Islet precursor cell (in vitro differentiated cells): ENCODE measurements around the gene ABCF2.

Experiments
- DNase-seq: peaks from one replicate; pipeline ENCODE4 v3.0.0-alpha.2; 2018

Gene ABCF2

DNA sequence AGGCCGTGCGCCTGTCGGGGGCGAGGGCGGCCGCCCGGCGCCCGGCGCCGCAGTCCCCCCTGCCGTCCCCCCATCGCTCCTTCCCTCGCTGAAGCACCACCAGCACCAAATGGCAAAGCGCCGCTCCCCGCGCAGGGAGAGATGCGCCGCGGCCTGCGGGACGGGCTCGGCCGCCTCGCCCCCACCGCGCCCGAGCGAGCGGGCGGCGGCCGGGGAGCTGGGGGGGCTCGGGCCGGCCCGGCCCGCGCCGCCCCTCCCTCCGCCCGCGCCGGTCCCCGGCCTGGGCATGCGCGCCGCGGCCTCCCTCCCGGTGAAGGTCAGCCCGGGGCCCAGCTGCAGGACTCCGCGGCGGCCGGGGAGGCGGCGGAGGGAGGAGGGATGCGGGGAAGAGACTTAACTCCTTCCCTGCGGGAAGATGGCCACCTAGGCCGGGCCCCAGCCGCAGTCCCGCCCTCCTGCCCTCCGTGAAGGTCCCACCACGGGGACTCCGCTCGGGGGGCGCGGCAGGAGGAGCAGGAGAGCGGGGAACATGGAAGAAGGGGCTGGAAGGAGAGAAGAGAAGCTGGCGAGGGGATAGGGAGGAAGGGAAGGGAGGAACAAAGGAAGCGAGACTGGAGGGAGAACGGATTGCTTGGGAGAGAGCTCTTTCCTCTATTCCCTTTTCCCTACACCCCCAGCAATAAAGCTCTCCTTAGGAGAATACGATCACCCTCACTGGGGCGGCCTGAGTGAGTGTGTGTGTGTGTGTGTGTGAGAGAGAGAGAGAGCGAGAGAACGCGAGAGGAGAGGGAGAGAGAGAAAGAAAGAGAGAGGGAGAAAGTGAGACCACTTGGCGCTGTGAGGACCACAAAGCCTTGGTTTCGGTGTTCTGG, 24.9 kb upstream of the ABCF2 start:
- DNase-seq: peak; percentile 79

DNA sequence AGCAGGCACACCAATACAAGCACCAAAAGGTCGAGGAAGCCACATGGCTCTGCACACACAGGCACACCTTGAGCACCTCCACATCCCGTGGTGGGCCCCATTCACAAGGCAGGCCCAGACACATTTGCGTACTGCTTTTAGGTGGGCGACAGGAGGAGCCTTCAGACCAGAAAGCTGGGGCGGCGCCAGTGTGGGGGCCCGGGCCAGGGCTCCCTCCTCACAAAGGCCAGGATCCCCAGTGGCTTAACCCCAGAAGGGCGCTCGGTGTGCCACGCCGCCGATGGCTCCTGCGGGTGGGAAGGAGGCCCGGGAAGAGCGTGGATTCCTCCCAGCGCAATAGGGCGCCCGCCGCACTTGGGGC, 24.3 kb upstream of the ABCF2 start:
- no peak for DNase-seq

DNA sequence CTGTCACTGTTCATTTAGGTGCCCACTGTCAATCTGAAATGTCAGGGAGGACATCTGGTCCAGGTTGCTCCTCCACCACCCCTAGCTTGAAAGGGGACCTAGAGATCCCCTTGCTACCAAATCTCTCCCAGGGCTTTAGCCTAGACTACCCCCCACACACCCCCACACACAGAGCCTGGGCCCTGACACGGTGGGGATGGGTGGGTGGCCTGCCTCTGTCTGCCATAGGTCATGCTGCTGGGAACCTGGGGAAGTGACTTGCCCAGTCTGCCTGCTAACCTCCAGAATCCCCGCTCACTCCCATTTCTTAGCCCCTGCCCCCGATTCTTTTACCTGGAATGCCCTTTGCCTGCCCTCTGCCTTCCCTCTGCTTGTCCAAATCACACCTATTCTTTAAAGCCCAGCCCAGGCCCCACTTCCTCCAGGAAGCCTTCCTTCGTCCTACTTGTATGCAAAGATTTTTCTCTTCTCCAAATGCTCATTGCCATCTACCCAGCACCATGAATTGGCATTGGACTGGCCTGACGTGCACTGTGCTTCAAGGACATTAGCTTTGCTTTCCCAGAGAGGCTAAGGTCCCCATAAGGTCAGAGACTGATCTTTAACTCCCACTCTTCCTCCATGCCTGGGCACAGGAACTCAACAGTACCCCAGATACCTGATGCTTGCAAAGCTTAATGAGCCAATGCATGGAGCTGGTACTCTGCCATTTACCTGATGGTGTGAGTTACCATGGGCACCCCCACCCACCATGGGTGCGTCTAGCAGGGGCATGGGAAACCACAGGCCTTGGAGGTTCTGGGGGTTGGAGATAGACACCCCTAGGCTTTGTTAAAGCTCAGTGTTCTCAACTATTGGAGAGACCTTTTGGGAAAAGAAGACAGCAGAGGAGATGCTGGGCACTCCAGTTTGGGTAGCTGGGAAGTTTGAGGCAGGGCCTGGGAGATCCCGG, 23.5 kb upstream of the ABCF2 start:
- DNase-seq: no peak

DNA sequence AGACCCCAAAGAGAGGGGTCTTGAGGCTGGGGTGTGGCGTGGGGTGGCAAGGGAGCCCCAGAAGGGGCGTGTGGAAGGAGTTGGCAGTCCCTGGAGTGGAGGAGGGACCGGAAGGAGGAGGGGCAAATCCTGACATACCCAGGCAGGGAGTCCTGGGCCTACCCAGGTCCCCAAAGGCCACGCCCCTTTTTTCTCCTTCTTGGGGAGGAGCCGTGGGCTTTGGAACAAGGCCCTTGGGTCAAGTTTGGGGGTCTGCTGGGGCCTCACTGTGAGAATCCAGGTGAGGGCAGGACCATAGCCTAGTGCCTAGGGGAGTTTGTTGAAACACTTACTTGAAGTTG, 22.7 kb upstream of the ABCF2 start:
- peak; percentile 65 for DNase-seq

DNA sequence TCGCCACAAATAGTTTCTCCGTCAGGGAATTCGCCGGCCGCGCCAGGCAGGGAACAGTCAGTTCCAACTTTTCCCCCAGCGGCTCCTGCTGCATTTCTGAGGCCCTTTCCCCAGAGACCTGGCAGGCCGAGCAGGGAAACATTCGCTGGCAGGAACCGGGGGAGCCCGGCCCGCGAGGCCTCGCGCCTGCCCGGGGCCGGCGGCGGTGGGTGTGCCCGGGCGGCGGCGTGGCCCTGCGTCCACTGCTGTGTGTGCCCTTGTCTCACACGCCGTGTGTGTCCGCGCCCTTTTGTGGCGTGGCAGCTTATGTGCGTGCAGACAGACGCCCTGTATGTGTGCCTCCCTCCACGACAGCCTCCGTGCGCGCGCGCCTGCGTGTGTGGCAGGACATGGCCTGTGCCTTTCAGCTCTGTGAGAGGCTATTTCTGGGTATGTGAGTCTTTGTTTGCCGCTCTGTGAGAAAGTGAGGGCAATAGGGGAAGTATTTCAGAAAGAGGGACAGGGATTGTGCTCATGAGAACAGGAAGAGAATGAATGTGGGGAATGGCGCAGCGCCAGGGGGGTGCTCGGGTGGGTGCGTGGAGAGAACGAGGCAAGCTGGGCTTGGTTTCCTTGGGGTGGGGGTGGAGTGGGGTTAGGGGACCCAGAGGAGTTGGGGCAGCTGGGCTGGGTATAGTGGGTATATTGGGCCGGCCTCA, 22.2 kb upstream of the ABCF2 start:
- peak; percentile 64 for DNase-seq

DNA sequence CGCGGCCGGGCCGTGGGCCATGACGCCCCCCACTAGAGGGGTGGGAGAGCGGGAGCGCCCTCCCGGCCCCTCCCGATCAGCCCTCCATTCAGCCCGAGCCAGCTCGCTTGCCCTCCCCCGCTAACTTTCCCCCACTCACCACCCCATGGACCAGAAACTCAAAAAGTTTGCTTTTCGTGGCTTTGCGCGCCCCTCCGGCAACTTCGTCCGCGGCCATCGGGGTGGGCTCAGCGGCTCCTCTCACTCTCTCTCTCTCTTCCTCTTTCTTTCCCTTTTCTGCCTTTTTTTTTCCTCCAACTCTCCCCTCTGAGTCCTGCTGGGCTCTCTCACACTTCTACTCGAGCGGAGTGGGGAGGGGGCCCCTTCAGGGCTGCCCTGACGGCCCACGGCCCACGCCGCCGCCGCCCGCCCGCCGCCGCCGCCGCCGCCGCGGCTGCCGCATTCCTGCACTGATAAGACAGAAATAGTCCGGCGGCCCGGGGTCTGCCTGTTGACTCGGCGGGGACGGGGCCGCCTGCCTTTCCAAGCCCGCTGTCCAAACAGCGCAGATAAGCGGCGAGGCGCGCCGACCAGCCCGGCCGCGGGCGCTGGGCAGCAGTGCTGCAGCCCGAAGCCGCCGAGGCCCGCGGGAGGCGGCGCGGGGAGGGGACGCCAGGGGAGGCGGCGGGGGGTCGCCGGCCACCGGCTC, 21.5 kb upstream of the ABCF2 start, which contains the start of gene SMARCD3:
SMARCD3 (minus strand) TSS at position 349 of the 688 bp plus-strand sequence; CDS start at position 217, 132 bp downstream.
- DNase-seq: peak; percentile 91

DNA sequence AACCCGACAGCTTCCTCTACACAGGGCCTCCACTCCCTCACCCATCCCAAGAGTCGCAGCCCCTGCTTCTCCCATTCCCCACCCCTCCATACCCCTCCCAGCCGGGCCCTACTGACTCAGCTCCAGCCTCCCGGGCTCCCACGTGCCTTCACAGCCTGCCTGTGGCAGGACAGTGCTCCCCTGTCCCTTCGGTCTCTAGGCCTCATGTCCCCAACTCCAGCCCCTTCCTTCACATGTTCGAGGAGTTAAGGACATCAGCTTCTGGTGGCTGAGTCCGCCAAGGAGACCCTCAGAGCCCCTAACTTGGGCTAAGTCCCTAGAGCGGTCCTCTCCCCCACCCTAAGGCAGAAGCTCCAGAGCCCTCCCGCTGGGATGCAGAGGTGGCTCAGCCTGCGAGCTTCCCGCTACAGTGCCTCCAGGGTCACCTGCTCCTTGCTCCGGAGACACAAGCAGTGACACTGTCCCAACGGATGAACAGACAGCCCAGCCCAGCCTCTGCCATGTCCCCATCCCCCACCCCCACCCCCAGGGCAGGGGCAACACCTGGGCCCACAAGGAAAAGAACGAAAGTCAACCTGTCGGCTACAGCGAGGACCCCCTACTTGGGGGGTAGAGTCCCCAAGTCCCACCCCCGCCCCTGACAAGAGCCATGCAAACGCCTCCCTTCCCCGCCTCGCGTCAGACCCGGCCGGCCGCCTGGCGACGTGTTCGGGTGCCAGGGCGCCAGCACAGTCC, 20.8 kb upstream of the ABCF2 start:
- peak; percentile 67 for DNase-seq

DNA sequence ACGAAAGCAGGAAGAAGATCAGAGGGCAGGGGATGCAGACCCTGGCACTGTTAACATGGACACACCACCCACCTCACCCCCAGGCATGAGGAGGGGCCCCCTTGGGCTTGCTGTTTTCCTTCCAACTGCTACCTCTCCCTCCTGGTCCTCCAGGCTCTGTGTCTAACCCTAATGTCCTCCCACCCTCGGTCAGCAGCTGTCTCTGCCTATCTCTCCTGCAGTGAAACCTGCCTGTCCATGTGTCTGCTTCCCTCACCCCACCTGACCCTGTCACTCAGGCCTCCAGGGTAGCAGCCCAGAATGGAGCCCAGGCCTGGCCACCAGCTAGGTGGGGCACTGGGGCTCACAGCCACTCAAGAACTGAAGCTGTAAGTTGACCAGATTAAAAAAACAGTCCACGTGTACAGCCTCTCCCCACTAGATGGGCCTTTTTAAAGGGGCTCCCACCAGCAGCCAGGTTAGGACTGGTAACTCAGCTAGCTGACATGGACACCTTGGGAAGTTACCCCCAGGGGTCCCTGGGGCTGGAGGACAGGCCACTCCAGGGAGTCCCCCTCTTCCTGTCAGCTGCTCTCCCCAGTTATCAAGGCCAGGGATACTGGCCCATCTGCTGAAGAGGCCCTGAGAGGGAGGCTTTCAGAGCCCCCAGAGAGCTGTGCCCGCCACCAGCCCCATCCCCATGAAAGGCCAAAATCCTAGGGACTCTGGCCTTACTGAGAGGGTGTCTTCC, 20.0 kb upstream of the ABCF2 start:
- no peak for DNase-seq

- no peak for DNase-seq
Observed at GRCh38 chr7:151246102-151246850, 19.3 kb upstream of the ABCF2 start.

DNA sequence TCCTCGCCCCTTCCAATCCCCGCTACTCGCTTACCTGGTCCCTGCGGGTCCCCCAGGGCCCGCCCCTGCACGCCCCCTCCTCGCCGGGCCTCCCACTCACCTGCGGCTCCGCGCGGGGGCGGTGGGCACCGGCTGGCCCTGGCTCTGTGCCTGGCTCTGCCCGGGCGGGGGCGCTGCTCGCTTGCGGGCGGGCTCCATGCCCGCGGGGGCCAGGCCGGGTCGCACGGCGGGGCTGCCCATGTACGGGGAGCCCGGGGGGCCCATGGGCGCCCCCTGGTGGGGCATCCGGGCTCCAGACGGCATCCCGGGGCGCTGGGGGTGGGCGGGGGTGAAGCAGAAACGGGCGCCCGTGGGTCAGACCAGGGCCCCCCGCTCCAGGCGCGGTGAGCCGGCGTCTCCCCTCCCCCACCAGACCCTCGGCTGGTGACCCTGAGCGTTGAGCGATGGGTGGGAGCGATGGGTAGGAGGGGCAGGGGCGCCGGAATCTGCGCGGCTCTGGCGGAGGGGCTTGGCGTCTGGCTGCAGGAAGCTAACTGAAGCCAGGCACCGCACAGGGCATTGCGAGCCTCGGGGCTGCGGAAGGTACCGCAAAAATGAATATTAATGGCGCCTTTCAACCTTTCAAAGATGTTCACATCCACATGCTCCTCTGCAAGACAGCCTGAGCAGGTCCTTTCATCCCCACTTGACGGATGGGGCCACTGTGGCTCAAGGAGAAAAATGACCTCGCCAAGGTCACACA, 18.5 kb upstream of the ABCF2 start:
- DNase-seq: peak; percentile 80

GRCh38 chr7:151244841-151245346, 17.9 kb upstream of the ABCF2 start:
- no peak for DNase-seq

DNA sequence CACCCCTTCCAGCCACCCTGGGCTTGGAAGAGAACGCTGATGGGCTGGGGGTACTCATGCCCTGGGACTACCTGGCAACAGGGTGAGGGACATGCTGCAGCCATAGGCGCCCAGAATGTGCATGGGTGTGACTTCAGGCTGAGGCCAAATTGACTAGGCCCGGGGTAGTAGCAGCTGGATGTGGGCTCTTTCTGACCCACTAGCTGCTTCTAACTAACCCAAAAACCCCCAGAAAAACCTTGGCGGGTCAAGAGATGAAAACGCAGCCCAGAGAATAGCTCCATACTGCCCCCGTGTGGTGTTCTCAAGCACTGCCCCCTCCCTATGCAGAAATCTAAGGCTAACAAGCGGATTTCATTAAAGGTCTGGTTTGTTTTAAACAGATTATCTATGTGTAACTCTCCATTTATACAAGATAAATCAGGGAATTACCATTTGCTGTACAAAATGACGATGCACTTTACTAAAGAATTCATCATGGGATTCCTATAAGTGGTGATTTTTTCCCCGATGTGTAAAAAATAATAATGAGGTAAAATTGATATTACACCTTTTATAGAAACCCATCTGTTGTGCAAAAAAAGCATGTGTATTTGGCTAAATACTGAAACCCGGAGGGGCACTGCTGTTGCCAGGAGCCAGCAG, 17.3 kb upstream of the ABCF2 start:
- no peak for DNase-seq

DNA sequence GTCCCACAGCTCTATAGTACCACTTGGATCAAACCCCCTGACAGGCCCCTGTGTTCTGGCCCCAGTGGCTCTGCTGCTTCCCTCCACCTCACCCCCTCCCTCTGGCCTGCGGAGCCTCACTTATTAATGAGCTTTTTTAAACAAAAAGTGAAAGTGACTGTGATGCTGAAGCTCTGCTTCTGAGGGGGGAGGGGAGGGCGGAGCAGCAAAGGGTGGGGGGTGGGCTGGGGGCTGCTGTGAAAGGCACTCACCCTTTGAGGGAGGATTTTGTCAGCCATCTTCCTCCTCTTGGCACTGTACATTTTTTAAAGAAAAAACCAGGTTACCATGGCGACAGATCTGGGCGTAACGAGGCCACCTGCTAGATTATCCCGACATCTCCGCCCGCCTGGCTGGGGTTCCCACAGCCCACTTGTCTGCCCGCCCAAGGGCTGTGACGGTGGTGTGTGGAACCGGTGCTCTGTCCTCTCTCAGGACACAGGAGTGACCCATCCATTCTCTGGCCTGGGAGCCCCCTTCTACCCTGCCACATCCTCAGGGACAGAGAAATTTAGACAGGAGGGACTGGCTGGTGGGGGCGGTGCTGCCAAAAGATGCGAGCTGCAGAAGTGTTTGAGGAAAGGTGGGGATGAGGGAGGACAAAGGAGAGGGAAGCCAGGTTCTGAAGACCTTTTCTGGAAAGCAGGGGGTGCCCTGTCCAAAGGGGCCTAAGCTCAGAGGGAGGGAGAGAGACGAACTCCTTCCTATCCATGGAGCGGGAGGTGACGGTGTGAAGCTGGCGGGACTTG, 16.6 kb upstream of the ABCF2 start:
- no peak for DNase-seq

- no peak for DNase-seq
Observed at GRCh38 chr7:151243045-151243349, 16.0 kb upstream of the ABCF2 start.

GRCh38 chr7:151242159-151243044, 15.4 kb upstream of the ABCF2 start:
- DNase-seq: no peak

DNA sequence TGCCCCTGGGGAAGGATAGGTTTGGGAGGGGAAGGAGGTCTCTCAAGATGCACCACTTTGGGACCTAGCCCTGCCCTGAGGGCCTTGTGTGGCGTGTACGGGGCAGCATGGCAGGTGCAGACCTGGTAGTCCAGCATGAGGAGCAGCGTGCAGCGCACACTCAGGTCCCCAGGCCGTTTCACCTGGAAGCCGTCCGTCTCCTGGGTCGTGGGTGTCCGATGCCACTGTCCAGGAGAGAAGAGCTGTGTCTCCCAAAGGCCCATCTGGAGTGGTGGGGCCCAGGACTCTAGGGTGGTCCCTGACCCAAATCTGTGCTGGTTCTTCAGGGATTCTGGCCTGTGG, 14.7 kb upstream of the ABCF2 start:
- no peak for DNase-seq
